MM.1S (cell line): ENCODE data around the gene NCOA1.

Experiments used
- EZH2 ChIP-seq: fragments of 300-600 bp; sonication (generic); optimal IDR thresholded peaks from 2 replicates; pipeline ENCODE3; 2017; ENCODE audit warnings: low read depth, mild to moderate bottlenecking, antibody characterized with exemption, low read length, mixed read lengths
- EZH2phosphoT487 ChIP-seq: fragments of 300-600 bp; sonication (generic); IDR thresholded peaks from 2 replicates; pipeline ENCODE4 v1.6.1; 2018; ENCODE audit warnings: antibody characterized with exemption, low read length
- TF ChIP-seq, protein P1 (sequence below): fragments of 300-600 bp; sonication (generic); IDR thresholded peaks from 2 replicates; pipeline ENCODE4 v1.5.1; 2016; ENCODE audit warnings: antibody characterized with exemption, low read length, mixed read lengths

GRCh38 chr2:24791452-24791851, 300.4 kb downstream of the NCOA1 start:
- TF ChIP-seq, protein P1, sequence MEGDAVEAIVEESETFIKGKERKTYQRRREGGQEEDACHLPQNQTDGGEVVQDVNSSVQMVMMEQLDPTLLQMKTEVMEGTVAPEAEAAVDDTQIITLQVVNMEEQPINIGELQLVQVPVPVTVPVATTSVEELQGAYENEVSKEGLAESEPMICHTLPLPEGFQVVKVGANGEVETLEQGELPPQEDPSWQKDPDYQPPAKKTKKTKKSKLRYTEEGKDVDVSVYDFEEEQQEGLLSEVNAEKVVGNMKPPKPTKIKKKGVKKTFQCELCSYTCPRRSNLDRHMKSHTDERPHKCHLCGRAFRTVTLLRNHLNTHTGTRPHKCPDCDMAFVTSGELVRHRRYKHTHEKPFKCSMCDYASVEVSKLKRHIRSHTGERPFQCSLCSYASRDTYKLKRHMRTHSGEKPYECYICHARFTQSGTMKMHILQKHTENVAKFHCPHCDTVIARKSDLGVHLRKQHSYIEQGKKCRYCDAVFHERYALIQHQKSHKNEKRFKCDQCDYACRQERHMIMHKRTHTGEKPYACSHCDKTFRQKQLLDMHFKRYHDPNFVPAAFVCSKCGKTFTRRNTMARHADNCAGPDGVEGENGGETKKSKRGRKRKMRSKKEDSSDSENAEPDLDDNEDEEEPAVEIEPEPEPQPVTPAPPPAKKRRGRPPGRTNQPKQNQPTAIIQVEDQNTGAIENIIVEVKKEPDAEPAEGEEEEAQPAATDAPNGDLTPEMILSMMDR = no peak
- TF ChIP-seq EZH2phosphoT487 = no peak
- TF ChIP-seq EZH2 = no peak
